ENCODE measurements around the gene TMEM54. TPM values are rescaled to one million over a fixed set of nuclear protein-coding genes. Genes with fewer than 3 reads are reported as not detected.

The TMEM54 gene
- total and polyA plus RNA-seq, 2 donors (not counting 1 experiment from before 2014, with no cell fraction given), result 24.2 to 69.9 TPM

DNA sequence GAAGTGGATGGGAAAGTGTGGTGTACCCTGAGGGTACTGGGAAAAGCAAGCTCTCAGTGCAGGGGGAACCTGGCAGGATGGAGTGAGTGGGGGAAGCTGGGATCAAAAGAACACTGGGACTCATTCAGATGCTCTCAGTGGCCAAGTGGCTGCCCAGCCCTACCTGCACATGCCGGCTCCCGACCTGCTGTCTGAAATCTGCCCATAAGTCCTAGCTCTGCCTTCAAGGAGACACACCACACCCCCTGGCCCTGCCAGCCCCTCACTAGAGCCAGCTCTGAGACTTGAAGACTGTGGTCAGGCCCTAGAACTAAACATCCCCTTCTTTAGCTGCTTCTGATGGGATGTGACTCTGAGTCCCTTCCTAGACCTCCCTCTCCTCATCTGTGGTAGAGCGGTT, 2.2 kb downstream of the TMEM54 start:
- no peak overlapping the region for H3K4me3 ChIP-seq (replicated peaks in 1 of 4; ENCODE audit: control extremely low read depth in 1 of 4, insufficient read depth in 1 of 4, low read depth in 3 of 4, low read length in 4 of 4)
- no peaks in the 10 kb centered on the region for H3K36me3 ChIP-seq (ENCODE audit: control insufficient read depth, insufficient read depth, low read length)
- H3K79me2 ChIP-seq (ENCODE audit: control insufficient read depth, insufficient read depth, low read length), result no peaks in the 10 kb centered on the region
- H3K4me2 ChIP-seq (ENCODE audit: extremely low read depth, insufficient read depth, low read length), result no peak overlapping the region
- H3K9ac ChIP-seq (ENCODE audit: insufficient read depth, low read length), result no peak overlapping the region
- H3K4me1 ChIP-seq (ENCODE audit: control insufficient read depth, extremely low read depth, insufficient read depth, low read length), result no peaks in the 10 kb centered on the region
- no peak overlapping the region for H3K27ac ChIP-seq (ENCODE audit: insufficient read depth, low read length)
- no peak overlapping the region for H2AFZ ChIP-seq (ENCODE audit: low read length)
- no peaks in the 10 kb centered on the region for H4K20me1 ChIP-seq (ENCODE audit: control insufficient read depth, extremely low read depth, insufficient read depth, low read length)
- no peak for TF ChIP-seq EZH2 (IDR thresholded peaks at IDR 0.05; ENCODE audit: low read length, missing control alignments)
- TF ChIP-seq, protein P1, sequence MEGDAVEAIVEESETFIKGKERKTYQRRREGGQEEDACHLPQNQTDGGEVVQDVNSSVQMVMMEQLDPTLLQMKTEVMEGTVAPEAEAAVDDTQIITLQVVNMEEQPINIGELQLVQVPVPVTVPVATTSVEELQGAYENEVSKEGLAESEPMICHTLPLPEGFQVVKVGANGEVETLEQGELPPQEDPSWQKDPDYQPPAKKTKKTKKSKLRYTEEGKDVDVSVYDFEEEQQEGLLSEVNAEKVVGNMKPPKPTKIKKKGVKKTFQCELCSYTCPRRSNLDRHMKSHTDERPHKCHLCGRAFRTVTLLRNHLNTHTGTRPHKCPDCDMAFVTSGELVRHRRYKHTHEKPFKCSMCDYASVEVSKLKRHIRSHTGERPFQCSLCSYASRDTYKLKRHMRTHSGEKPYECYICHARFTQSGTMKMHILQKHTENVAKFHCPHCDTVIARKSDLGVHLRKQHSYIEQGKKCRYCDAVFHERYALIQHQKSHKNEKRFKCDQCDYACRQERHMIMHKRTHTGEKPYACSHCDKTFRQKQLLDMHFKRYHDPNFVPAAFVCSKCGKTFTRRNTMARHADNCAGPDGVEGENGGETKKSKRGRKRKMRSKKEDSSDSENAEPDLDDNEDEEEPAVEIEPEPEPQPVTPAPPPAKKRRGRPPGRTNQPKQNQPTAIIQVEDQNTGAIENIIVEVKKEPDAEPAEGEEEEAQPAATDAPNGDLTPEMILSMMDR (conservative IDR thresholded peaks at IDR 0.05 in 1 of 2, IDR thresholded peaks at IDR 0.05 in 1 of 2; ENCODE audit: low read depth in 1 of 2, low read length in 2 of 2), result no peak
- no peaks in the 10 kb centered on the region for H3K27me3 ChIP-seq (ENCODE audit: control insufficient read depth, insufficient read depth, low read length)
- H3K9me3 ChIP-seq (ENCODE audit: control insufficient read depth, insufficient read depth, low read depth, low read length), result no peaks in the 10 kb centered on the region
- DNase-seq (ENCODE audit: low read depth in 2 of 2), result no peak

DNA sequence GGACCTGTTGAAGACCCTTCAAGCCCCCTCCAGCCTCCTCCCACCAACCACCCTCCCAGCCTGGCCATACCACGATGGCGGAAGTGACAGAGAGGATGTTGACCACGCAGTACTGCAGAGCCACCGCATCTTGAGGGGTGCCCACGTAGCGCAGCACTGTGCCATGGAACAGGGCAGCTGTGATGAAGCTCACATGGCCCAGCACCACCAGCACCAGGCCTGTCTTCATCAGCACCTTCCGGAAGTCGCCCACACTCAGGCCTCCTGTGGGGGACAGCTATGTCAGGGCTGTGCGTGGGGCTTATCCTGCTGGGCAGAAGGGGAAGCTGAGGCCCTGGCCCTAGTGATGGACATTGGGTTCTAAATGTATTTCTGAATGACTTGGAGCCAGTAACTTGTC, 3.1 kb downstream of the TMEM54 start:
- Histone ChIP-seq H3K36me3 (ENCODE audit: control insufficient read depth, insufficient read depth, low read length) (no peaks in the 10 kb centered on the region), H3K27me3 (ENCODE audit: control insufficient read depth, insufficient read depth, low read length) (no peaks in the 10 kb centered on the region), H3K4me1 (ENCODE audit: control insufficient read depth, extremely low read depth, insufficient read depth, low read length) (no peaks in the 10 kb centered on the region), H3K27ac (ENCODE audit: insufficient read depth, low read length) (no peak overlapping the region), H3K9ac (ENCODE audit: insufficient read depth, low read length) (no peak overlapping the region), H3K9me3 (ENCODE audit: control insufficient read depth, insufficient read depth, low read depth, low read length) (no peaks in the 10 kb centered on the region), H3K4me3 (replicated peaks in 1 of 4; ENCODE audit: control extremely low read depth in 1 of 4, insufficient read depth in 1 of 4, low read depth in 3 of 4, low read length in 4 of 4) (no peak overlapping the region), H3K79me2 (ENCODE audit: control insufficient read depth, insufficient read depth, low read length) (no peaks in the 10 kb centered on the region), H4K20me1 (ENCODE audit: control insufficient read depth, extremely low read depth, insufficient read depth, low read length) (no peaks in the 10 kb centered on the region), H2AFZ (ENCODE audit: low read length) (no peak overlapping the region), H3K4me2 (ENCODE audit: extremely low read depth, insufficient read depth, low read length) (no peak overlapping the region)
- TF ChIP-seq EZH2 (IDR thresholded peaks at IDR 0.05; ENCODE audit: low read length, missing control alignments), result no peak
- TF ChIP-seq, protein P1 (conservative IDR thresholded peaks at IDR 0.05 in 1 of 2, IDR thresholded peaks at IDR 0.05 in 1 of 2; ENCODE audit: low read depth in 1 of 2, low read length in 2 of 2), result no peak
- no peak for DNase-seq (ENCODE audit: low read depth in 2 of 2)

DNA sequence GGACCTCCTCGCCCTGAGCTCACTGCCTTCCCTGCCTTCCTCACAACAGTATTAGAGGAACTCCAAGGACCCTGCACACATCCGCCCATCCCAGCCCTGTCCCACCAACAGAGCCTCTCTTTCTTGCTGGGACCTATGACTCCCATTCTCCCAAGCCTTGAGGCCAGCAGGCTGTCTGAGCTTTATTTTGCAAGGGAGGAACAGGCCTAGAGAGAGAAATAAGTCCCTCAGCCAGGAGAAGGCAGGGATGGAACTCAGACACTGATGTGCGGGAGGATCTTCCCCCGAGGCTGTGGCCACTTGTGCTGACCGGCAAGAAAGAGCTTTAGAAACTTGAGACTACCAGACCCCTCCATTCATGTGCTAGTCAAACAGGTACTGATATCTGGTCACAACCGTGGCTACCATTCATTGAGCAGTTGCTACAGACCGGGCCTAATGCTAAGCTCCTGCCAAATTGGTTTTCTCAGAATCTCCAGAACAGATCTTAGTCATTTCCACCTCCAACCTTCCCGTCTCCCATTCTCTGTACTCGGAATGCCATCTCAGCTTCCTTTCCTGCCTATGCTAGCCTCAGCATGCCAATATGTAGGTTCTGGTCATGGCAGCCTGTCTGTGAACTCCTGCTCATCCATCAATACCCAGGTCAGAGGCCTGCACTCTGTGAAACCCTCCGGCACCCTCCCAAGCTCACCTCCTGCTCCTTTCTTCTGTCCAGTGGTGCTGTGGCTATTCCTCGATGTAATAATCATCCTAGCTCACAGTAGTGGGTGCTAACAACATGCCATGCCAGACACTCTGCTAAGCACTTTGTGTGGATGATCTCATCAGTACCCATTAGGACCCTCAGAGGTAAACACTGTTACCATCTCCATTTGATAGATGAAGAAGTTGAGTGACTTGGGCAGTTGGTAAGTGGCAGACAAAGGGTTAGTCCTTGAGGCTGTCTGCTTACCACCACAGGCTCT, 3.8 kb downstream of the TMEM54 start:
- no peak overlapping the region for H3K4me2 ChIP-seq (ENCODE audit: extremely low read depth, insufficient read depth, low read length)
- no peak for DNase-seq (ENCODE audit: low read depth in 2 of 2)
- H3K79me2 ChIP-seq (ENCODE audit: control insufficient read depth, insufficient read depth, low read length), result no peaks in the 10 kb centered on the region
- H3K4me3 ChIP-seq (replicated peaks in 1 of 4; ENCODE audit: control extremely low read depth in 1 of 4, insufficient read depth in 1 of 4, low read depth in 3 of 4, low read length in 4 of 4), result no peak overlapping the region
- TF ChIP-seq, protein P1 (conservative IDR thresholded peaks at IDR 0.05 in 1 of 2, IDR thresholded peaks at IDR 0.05 in 1 of 2; ENCODE audit: low read depth in 1 of 2, low read length in 2 of 2), result no peak
- no peak for TF ChIP-seq EZH2 (IDR thresholded peaks at IDR 0.05; ENCODE audit: low read length, missing control alignments)
- no peaks in the 10 kb centered on the region for H3K36me3 ChIP-seq (ENCODE audit: control insufficient read depth, insufficient read depth, low read length)
- H3K4me1 ChIP-seq (ENCODE audit: control insufficient read depth, extremely low read depth, insufficient read depth, low read length), result no peaks in the 10 kb centered on the region
- no peak overlapping the region for H2AFZ ChIP-seq (ENCODE audit: low read length)
- H3K27me3 ChIP-seq (ENCODE audit: control insufficient read depth, insufficient read depth, low read length), result peaks cover 1% of the 10 kb centered on the region
- H4K20me1 ChIP-seq (ENCODE audit: control insufficient read depth, extremely low read depth, insufficient read depth, low read length), result no peaks in the 10 kb centered on the region
- H3K9me3 ChIP-seq (ENCODE audit: control insufficient read depth, insufficient read depth, low read depth, low read length), result no peaks in the 10 kb centered on the region
- no peak overlapping the region for H3K27ac ChIP-seq (ENCODE audit: insufficient read depth, low read length)
- no peak overlapping the region for H3K9ac ChIP-seq (ENCODE audit: insufficient read depth, low read length)
